HG03103 (cell line): ENCODE results near the gene ETV4.
"Not testable (repeated sequence)": the region's sequence is repeated elsewhere in the genome, so short reads cannot be mapped to it uniquely, and the experiment has no call there.

ENCODE experiments used
- ATAC-seq: cut with Tn5 transposase; IDR thresholded peaks from one replicate; pipeline ENCODE4 v1.9.1; 2021; ENCODE audit warnings: low read depth; ENCODE audit not compliant: unreplicated experiment

ETV4 gene

DNA sequence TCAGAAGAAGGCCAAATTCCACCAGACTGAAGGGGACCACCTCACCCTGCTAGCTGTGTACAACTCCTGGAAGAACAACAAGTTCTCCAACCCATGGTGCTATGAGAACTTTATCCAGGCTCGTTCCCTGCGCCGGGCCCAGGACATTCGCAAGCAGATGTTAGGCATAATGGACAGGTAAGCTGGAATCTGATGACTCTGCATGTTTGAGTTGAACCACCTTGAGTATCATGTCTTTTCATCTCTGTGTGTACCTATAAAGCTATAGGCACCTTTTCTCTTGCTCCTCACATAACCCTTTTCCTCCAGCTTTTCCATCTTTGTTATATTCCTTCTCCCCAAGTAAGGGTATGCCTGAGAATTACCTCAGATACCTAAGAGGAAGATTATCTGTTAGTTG, 24.8 kb downstream of the ETV4 start:
- ATAC-seq: no peak

DNA sequence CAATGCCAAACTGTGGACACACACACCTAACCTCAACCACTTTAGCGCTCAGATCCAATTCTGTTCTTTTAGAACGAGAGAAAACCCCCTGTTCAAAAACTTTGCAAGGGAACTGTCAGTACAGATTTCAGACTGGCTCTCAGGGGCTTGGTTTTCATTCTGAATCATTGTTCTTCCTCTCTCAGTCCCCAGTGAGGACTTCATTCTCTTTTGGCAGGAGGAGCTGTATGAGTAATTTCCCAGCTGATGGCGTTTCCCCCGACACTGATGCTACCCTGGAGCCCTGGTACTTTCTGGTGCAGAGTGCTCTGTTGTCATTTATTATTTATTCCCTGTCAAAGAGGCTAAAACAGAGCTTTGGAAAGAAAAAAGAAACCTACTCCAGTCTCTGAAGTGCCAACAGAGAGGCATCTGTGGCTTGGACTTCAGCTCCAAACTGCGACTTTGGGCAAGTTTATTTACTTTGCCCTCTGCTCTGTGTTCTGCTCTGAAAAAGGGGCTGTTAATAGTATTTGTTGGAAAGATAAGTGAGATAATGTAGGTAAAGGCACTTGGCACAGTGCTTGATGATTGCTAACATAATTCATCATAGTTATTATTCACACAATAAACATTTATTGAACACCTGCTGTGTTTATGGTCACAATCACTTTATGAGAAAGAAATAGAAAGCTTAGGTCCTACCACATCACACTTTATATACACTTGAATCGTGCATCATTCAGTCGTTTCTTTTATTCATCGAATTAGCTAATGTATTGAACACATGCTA, 28.3 kb downstream of the ETV4 start:
- no peak for ATAC-seq

DNA sequence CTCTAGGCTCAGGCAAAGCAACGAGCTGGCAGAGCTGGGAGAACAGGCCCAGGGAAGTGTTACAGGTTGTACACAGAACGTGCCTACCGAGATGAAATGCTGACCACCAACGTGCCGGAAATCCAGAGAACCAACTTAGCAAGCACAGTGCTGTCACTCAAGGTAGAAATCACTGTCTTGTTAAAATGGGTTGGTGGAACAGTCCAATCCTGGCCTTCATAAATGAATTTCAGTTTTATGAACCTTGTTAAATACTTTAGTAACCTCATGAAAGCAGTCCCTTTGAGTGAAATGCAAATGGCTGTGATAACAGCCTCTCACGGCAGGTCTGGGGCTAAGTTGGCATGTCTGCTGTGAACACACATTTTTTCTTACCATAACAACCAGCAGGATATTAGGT, 29.0 kb downstream of the ETV4 start:
- ATAC-seq: no peak

GRCh38 chr17:43515656-43516055, 30.5 kb downstream of the ETV4 start:
- ATAC-seq: no peak

- ATAC-seq: not testable (repeated sequence)
These were observed 34.9 kb downstream of the ETV4 start for GRCh38 chr17:43511199-43511598.

GRCh38 chr17:43509440-43509839, 36.7 kb downstream of the ETV4 start:
- ATAC-seq: not testable (repeated sequence)

- ATAC-seq: no peak
These were observed 55.5 kb downstream of the ETV4 start for GRCh38 chr17:43490621-43491020.

- peak; percentile 89 for ATAC-seq
These were observed 62.2 kb downstream of the ETV4 start, which contains the start of gene DHX8 for GRCh38 chr17:43483674-43484551. TSS of gene DHX8 (plus strand) at chr17:43483975. CDS start at chr17:43484038, 63 bp downstream.

- no peak for ATAC-seq
These were observed 63.8 kb downstream of the ETV4 start for GRCh38 chr17:43482103-43483012.

DNA sequence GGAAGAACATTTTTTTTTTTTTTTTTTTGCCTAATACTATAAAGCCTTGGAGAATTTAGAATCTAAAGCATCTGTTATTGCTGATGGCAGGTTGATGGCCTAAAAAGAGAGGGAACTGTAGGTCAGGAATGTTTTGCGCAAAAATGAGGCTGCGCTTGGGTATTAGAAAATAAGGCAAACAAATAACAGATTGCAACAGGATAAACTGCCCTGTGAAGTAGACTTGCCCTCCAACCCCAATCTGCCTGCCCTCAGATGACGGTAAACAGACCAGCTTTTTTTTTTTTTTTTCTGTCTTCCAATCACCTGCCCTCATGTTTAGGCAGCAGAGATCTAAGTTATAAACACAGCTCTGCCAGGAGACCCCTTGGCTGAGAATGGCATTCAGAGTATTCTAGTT, 66.2 kb downstream of the ETV4 start:
- ATAC-seq: no peak
